Right kidney (tissue), 1 donor: ENCODE results near the gene IQCE.

Experiments used
- DNase-seq: peaks from one replicate; pipeline ENCODE4 v3.0.0-alpha.2; 2016

IQCE gene

DNA sequence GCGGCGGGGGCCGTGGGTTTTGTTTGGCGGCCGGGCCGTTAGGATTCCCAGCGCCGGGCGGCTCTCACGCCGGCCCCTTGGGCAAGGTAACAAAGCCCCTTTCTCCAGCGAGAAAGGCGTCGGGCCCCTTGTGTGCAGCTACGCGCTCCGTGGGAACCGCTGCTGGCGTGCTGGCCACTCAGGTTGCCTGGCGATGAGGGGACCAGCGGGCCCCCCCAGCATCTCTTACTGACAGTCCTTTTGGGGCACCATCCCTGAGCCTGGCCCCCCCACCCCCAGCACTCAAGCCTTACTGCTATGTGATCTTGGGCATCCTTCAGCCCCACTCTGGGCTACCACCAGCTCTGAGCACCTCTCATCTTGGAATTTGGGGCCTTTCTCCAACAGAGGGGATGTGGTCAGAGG, 37.4 kb upstream of the IQCE start:
- DNase-seq: no peak

DNA sequence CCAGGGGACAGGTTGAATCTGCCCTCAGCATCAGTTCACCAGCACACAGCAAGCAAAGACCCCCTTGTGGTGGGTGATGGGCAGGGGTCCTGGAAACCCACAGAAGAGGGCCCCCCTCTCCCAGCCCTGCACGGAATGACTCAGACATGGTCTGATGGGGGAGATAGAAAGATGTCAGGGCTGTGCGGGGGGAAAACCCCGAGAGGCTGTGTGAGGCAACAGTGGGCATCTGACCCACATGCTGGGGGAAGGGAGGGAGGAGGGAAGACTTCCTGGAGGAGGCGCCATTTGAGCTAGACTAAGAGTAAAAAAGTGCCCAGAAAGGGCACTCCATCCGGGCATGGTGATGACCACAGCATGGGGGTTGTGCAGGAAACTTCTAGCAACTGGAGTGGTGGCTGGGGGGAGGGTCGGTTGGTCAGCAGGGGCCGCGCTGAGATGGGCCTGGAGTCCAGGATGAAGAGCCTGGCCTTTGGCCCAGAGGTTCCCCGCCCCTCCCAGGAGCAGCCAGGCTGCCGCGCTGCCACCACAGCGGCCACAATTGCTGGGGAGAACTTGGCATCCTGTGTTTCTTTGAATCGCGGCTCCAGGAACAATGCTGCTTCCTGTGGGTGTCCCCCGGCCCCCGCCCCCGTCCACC, 36.7 kb upstream of the IQCE start:
- no peak for DNase-seq

- DNase-seq: peak; percentile 69
These were observed 35.9 kb upstream of the IQCE start for GRCh38 chr7:2522780-2523433.

DNA sequence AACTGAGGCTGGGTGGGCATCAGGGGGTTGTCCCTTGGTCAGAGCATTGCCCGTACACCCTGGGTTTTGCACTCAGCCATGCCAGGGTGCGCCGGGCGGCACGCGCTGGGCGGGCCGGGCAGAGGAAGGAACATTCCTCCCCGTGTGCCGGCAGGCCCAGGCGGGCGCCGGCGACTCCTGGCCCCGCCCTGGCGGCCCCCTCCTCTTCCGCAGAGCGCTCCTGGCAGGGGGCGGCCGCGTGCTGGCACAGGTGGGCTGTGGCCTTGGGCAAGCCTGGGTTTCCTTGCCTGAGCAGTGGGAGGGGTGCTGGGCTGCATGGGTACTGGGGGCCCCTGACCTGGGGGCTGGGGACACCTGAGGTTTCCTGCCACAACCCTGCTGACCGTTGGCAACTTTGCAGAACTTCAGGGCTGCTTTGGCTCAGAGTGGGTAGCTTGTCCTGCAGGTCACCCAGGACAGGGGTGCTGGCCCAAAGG, 35.3 kb upstream of the IQCE start:
- peak; percentile 67 for DNase-seq

DNA sequence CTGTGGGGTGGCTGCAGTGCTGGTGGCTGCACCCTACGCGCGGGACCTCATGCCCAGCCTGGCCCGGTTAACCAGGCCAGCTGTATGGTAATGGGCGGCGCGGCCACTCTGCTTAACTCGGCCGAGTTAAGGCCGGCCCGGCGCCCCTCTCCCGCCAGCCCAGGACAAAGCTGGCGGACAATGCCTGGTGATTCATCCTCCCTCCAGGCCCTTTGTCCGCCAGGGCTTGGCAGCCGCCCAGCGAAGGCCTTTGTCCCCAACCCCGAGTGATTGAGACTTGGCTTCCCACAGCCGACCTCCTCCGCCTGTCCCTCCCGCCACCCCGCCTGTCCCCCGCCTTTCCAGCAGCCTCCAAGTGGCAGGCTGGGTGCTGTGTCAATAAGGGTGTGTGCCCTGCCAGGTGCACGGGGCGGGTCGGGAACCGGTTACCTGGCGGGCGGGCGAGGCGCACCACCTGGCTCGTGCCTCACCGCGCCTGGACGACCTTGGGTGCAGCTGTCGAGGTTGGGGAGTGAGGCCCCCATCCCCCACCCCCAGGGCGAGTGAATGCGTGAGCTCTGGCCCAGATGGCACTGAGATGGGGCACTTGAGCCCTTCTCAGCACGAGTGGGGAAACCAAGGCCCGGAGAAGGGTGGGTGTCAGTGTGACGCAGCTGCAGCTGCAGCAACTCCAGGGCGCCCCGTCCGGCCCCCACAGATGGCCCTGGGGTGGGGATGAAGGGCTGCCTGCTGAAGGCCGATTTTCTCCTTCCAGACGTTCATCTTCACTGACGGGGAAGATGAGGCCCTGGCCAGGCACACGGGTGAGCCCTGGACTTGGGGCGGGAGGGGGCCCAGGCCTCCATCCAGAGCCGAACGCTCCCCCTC, 34.6 kb upstream of the IQCE start:
- DNase-seq: no peak

- DNase-seq: no peak
These were observed 33.7 kb upstream of the IQCE start for GRCh38 chr7:2524808-2525657.

DNA sequence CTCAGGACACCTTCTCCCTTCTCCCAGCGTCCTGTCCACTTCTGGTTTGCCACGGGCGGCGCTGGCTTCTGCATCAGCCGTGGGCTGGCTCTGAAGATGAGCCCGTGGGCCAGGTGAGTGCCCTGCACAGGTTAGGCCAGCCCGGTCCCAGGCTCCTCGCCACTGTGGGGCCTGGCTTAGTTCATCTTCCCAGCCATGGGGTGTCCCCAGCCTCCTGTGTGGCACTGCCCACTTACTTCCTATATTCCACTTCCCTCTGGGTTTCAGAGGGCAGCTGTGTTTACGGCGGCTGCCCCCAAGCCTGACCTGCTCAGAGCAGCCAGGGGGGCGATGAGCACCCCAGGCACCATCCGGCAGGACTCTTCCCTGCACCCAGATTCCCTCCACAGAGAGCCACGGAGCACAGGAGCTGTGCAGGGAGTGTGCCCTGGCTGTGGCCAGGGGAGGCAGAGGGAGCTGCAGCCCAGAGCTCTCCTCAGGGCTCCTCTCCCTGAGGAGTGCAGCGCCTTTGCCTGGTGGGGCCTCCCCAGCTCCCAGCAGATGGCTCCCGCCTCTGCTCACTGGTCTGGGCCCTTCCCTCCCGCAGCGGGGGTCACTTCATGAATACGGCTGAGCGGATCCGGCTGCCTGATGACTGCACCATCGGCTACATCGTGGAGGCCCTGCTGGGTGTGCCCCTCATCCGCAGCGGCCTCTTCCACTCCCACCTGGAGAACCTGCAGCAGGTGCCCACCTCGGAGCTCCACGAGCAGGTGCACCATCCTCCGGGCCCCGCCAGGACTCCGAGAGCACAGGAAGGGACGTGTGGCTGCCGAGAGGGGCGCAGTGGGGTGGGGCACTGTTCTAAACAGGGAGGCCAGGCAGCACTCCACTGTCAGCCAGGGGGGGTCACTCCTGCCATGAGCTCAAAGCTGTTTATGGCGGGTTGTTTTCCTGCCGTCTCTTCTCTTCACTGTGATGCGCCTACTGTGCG, 32.8 kb upstream of the IQCE start:
- no peak for DNase-seq

GRCh38 chr7:2526659-2527504, 31.9 kb upstream of the IQCE start:
- DNase-seq: no peak

DNA sequence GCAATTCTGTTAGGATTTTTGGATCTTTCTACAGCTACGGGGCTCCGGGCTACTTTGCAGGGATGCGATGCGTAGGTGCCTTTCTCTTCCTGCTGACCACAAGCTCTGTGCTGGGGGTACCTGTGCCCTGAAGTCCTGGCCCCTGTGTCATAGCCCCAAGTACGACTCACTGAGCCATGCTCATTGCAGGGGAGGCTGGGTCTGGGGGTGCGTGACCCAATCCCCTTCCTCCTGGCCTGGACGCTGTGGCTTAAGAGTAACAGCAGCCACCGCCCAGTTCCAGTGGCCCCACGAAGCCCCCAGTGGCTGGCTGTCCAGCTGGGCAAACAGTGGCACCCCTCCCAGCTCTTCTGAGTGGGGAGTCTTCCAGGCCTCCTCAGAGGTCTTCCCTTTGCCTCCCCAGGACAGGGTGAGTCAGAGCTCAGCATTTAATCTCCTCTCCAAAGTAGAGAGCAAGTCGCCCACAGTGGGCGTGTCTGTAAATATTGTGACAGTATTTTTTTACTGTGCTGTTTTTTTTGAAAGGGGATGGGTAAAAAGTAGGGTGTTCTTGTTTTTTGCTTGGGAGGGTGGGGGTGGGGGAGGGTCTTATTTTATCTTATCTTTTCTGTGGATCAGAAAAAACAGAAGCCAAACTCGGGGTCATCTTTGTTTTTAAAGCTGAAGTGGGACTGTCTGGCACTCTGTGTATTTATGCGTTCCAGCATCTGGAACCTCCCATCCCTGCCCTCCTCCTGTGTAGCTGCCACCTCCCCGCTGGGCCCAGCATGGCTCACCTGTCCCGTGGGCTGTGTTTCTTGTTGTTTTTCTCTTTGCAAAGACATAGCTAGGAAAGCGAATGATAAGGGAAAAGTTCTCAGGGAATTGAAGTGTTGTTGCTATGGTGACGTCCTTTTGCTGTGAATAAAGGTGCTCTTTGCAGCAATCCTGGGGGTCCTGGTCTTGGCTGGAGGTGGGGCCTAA, 31.0 kb upstream of the IQCE start:
- peak; percentile 17 for DNase-seq

DNA sequence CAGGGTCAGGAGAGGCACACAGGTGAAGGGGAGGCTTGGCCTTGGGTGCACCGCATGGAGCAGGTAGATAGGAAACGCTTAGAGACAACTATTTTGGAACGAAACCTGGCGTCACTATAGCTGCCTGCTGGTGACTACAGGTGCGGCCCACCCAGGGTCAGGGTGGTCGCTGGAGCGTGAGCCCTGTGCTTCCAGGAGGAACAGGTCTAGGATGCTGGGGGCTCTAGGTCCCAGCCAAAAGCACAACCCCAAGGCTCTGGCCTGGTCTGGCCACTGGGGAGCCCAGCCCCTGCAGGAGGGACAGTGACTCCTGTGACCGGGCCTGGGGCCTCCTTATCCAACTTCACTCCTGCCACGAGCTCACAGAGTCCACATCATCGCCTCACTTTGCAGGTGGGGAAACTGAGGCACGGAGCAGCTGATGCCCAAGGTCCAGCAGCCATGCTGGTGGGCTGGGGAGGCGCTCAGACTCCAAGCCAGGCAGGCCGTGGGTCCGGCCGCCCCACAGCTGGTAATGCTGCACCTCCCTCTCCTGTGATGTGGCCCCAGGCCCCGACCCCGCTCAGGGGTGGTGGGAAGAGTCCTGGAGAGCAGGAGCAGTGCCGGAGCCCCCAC, 30.2 kb upstream of the IQCE start:
- DNase-seq: peak; percentile 5

DNA sequence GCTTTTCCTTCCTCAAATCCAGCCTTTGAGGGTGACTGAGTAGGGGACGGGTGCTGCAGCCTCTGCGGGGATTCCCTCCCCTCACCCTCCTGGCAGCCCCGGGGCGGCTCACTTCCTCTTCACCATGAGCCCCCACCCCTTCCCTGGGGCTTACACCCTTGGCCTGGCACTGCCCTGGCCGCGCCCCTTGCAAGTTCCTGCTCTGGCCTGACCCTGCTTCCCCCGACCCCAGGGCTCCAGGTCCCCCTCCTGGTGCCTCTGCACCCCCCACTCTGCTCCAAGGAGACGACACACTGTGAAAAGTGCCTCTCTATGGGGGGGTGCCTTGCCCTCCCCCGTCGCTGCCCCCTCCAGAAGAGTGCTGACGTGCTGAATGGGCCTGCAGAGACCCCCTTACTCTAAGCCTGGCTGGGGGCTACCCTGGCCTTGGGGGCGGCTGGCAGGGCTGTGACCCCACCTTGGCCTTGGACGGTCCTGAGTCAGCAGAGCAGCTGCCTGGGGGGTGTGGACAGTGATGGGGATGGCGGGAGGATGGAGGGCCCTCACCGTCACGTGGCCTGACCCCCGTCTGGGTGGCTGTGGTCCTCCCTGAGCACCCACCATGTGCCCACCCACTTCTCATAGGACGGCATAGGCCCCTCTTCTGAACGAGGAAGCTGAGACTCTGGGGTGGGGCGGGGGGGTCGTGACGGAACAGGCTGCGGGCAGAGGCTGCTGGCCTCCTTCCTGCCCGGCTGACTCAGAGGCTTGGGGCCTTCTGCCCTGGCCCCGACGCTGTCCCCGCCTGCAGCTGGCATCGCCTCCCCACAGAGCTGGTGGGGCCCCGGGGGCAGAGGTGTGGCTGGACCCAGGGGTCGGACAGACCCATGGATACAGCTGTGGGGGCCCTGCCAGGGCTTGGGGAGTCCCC, 29.4 kb upstream of the IQCE start:
- no peak for DNase-seq

DNA sequence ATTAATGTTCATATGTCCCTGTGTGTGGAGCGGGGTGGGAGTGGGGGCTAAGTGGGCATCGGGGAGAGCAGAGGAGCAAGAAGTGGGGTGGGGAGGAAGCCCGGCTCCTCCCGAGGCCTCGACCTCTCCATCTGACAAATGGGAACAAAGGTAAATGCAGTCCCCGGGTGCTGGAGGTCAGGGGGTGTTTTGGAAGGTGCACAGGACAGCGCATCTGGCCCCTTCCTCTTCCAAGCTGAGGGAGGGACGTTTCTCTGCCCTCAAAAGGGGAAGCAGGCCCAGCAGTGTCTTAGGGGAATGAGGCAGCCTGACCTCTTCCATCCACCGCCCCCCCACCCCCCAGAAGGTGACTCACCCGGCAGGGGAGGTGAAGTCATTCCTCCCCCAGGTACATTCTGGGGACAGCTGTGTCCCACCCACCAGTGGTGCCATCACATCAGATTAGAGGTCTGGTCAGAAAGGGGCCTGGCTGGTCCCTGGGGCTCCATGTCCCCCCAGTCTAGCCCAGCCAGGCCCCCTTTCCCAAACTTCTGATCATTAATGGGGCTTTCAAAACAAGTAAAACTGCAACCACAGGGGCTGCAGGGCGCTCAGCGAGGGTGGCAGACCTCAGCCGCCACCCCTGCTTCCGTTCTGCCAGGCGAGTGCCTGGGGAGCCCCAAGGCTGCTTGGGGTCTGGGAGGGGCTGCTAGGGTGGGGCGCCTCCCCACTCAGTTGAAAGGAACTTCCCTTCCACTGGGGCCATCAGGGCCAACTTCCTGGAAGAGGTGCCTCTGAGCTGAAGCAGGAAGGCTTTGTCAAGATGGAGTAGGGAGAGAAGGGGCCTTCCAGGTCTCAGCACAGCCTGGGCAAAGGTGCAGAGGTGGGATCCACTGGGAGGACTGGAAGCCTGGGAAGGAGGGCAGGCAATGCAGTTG, 28.4 kb upstream of the IQCE start:
- DNase-seq: peak; percentile 4

DNA sequence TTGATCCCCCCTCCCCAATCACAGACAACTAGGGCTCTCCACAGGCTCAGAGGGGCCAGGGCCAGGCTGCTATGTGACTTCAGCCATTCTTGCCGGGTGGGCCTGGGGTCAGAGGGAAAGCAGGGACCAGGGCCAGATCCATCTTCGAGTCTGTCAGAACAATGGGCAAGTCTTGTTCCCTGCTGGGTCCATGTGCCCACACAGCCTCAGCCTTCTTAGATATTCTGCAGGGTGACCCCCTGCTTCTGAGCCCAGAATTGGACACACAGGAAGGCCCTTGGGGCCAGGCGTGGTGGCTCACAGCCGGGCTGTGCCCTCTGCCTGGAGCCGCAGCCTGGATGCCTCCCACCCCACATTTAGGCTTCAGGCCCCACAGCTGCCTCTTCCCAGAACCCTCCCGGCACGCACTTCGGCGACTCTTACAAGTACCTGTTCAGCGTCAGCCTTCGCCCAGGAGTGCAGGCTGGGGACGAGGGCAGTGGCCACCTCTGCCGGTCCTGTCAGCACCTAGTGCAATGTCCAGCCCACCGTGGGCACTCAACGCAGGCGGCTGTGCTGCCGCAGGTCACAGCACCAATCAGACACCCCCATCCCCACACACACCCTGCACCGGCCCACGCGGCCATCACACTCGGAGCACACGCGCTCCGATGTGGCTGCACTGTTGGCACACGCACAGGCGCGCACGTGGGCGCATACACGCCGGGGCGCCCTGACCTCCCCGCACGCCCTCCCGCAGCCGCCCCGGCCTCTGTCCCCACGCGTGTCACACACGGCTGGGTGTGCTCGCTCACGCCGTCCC, 27.6 kb upstream of the IQCE start:
- DNase-seq: peak; percentile 40

DNA sequence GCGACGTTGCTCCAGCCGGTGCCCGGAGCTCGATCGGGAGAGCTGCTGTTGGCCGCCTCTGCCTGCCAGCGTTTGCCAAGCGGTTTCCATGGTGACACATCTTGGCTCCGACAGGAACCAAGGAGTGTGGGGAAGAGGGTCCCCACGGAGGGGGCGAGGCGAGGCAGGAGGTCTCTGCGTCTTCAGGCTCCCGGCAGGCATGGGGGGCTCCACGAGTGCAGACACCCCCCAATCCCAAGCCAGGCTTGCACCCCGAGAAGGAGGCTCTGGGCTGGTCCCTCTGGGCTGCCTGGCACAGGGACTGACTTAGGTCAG, 27.0 kb upstream of the IQCE start:
- peak; percentile 27 for DNase-seq

- peak; percentile 12 for DNase-seq
These were observed 26.5 kb upstream of the IQCE start for GRCh38 chr7:2532199-2532772.
